Gastroesophageal sphincter (tissue), 4 donors: ENCODE results near the gene ANK2. TPM values are rescaled to one million over a fixed set of nuclear protein-coding genes. Genes with fewer than 3 reads are reported as not detected.
A peak's percentile ranks its signal among the peaks of the same experiment; 100 is the strongest.

ENCODE experiments used
- ATAC-seq: fragments of 150-250 bp; one replicate; pipeline ENCODE4 v1.9.1; 2016; ENCODE audit warnings: mild to moderate bottlenecking, moderate library complexity
- H3K27ac ChIP-seq, 4 donors: fragments of 200-600 bp; sonication (generic) in 3 of 4; 1 replicate in 3 of 4; 2 replicates in 1 of 4; pipeline ENCODE4 v1.5.1; 2016 to 2019
- H3K27me3 ChIP-seq: fragments of 200-600 bp; sonication (generic); one replicate; pipeline ENCODE4 v1.5.1; 2019
- H3K36me3 ChIP-seq, 2 donors: fragments of 200-600 bp; sonication (generic); one replicate each; pipeline ENCODE4 v1.5.1; 2019; ENCODE audit warnings: control low read depth in 1 of 2
- H3K4me1 ChIP-seq, 3 donors: fragments of 200-600 bp; sonication (generic); 1 replicate in 2 of 3; 2 replicates in 1 of 3; pipeline ENCODE4 v1.5.1; 2016 to 2019; ENCODE audit warnings: control low read depth in 2 of 3
- H3K4me3 ChIP-seq, 2 donors: fragments of 200-600 bp; sonication (generic); one replicate each; pipeline ENCODE4 v1.5.1; 2019; ENCODE audit warnings: mild to moderate bottlenecking in 1 of 2, moderate library complexity in 1 of 2
- H3K9me3 ChIP-seq, 3 donors: fragments of 200-600 bp; sonication (generic); one replicate each; pipeline ENCODE4 v1.5.1; 2017 to 2019; ENCODE audit warnings: control low read depth in 2 of 3
- CTCF ChIP-seq, 4 experiments: fragments of 200-600 bp in 2 of 4; fragments of 450-650 bp in 2 of 4; sonication (generic) in 1 of 4; IDR thresholded peaks; one replicate each; pipeline ENCODE4 v1.5.1; 2017 to 2019; ENCODE audit warnings: antibody characterized with exemption in 4 of 4, mild to moderate bottlenecking in 2 of 4, moderate library complexity in 2 of 4
- EP300 ChIP-seq: sonication (generic); formaldehyde crosslinking; IDR thresholded peaks from one replicate; pipeline ENCODE4 v1.6.1; 2017; ENCODE audit warnings: antibody characterized with exemption, mild to moderate bottlenecking
- POLR2A ChIP-seq, 2 donors: fragments of 450-650 bp; IDR thresholded peaks; one replicate each; pipeline ENCODE4 v1.6.1; 2017; ENCODE audit warnings: antibody characterized with exemption in 2 of 2, mild to moderate bottlenecking in 2 of 2, moderate library complexity in 1 of 2
- POLR2AphosphoS5 ChIP-seq: sonication (generic); formaldehyde crosslinking; IDR thresholded peaks from one replicate; pipeline ENCODE4 v1.6.1; 2017; ENCODE audit warnings: antibody characterized with exemption
- WGBS, 2 donors: methylation state at CpG; one replicate each; pipeline ENCODE4 v1.1.5; 2018; ENCODE audit warnings: low coverage in 1 of 2; 5-methylcytosine and 5-hydroxymethylcytosine counted together
- total RNA-seq, 4 donors: library from RNA; depleted of rRNA; stranded (reverse); fragments of >200 nt; gene quantifications; one replicate each; pipeline ENCODE4 v1.1.0, GENCODE V29; 2016

The ANK2 gene
- total RNA-seq, 4 donors from 2014 or later: 84.9 to 104 (median 91.5) TPM

- no peaks in the 10 kb centered on the region for H3K27me3 ChIP-seq
- WGBS, 2 donors: 88 to 92% methylated on average over 4 of the region's 4 CpGs
- H3K27ac ChIP-seq: no peak overlapping the region
- no peaks in the 10 kb centered on the region for H3K4me1 ChIP-seq
- H3K36me3 ChIP-seq: peaks cover 0 to 27% of the 10 kb centered on the region in 2 donors
- no peak overlapping the region for H3K4me3 ChIP-seq
- TF ChIP-seq POLR2A (IDR thresholded peaks at IDR 0.05) (no peak), CTCF (IDR thresholded peaks at IDR 0.05) (no peak), POLR2AphosphoS5 (peak; percentile 55)
- no peaks in the 10 kb centered on the region for H3K9me3 ChIP-seq
- peak; percentile 74 for ATAC-seq
These were observed 278.0 kb downstream of the ANK2 start for GRCh38 chr4:113327494-113327893.

- Histone ChIP-seq H3K36me3 (peaks cover 0 to 33% of the 10 kb centered on the region in 2 donors), H3K27me3 (no peaks in the 10 kb centered on the region), H3K4me1 (no peaks in the 10 kb centered on the region), H3K4me3 (no peak overlapping the region), H3K9me3 (no peaks in the 10 kb centered on the region), H3K27ac (no peak overlapping the region)
- no peak for ATAC-seq
- TF ChIP-seq CTCF (IDR thresholded peaks at IDR 0.05) (peak in 3 of 4 experiments; percentile 6 to 49 (median 22)), POLR2A (IDR thresholded peaks at IDR 0.05) (no peak), EP300 (no peak), POLR2AphosphoS5 (no peak)
- 93 to 100% methylated on average over 3 of the region's 3 CpGs for WGBS, 2 donors
These were observed 279.1 kb downstream of the ANK2 start for GRCh38 chr4:113328514-113328913.

GRCh38 chr4:113330200-113330599 is 280.7 kb downstream of the ANK2 start:
- no peak overlapping the region for H3K4me3 ChIP-seq
- no peaks in the 10 kb centered on the region for H3K4me1 ChIP-seq
- ATAC-seq: no peak
- TF ChIP-seq POLR2A (IDR thresholded peaks at IDR 0.05) (no peak), EP300 (no peak), CTCF (IDR thresholded peaks at IDR 0.05) (no peak), POLR2AphosphoS5 (no peak)
- WGBS, 2 donors: 95% methylated on average over 9 to 11 of the region's 12 CpGs
- no peak overlapping the region for H3K27ac ChIP-seq
- H3K36me3 ChIP-seq: peaks cover 0 to 40% of the 10 kb centered on the region in 2 donors
- no peaks in the 10 kb centered on the region for H3K9me3 ChIP-seq
- H3K27me3 ChIP-seq: no peaks in the 10 kb centered on the region

- H3K27me3 ChIP-seq: no peaks in the 10 kb centered on the region
- no peak for ATAC-seq
- H3K4me1 ChIP-seq: no peaks in the 10 kb centered on the region
- no peaks in the 10 kb centered on the region for H3K9me3 ChIP-seq
- no peak for TF ChIP-seq POLR2A (IDR thresholded peaks at IDR 0.05)
- TF ChIP-seq POLR2AphosphoS5: no peak
- no peak for TF ChIP-seq EP300
- TF ChIP-seq CTCF (IDR thresholded peaks at IDR 0.05): no peak
- 67 to 87% methylated on average over 4 to 6 of the region's 6 CpGs for WGBS, 2 donors
- no peak overlapping the region for H3K4me3 ChIP-seq
- H3K36me3 ChIP-seq: peaks cover 0 to 52% of the 10 kb centered on the region in 2 donors
- no peak overlapping the region for H3K27ac ChIP-seq
These were observed 282.4 kb downstream of the ANK2 start for GRCh38 chr4:113331811-113332210.

- H3K36me3 ChIP-seq: peaks cover 0 to 53% of the 10 kb centered on the region in 2 donors
- TF ChIP-seq POLR2AphosphoS5 (no peak), EP300 (no peak), POLR2A (IDR thresholded peaks at IDR 0.05) (no peak), CTCF (IDR thresholded peaks at IDR 0.05) (no peak)
- no peaks in the 10 kb centered on the region for H3K4me1 ChIP-seq
- WGBS, 2 donors: 100% methylated on average over 1 of the region's 5 CpGs
- no peaks in the 10 kb centered on the region for H3K27me3 ChIP-seq
- H3K4me3 ChIP-seq: no peak overlapping the region
- H3K9me3 ChIP-seq: no peaks in the 10 kb centered on the region
- no peak overlapping the region for H3K27ac ChIP-seq
- ATAC-seq: no peak
These were observed 283.2 kb downstream of the ANK2 start for GRCh38 chr4:113332701-113333100.
